GM18507 (cell line): ENCODE data around the gene EPB41L3.

Experiments
- DNase-seq: peaks from one replicate; pipeline ENCODE4 v3.0.0; 2011; ENCODE audit warnings: low read depth; ENCODE audit not compliant: insufficient read length; ENCODE audit errors: extremely low spot score
- FAIRE-seq: peaks from 2 replicates; lab custom pipeline; 2011; peaks lifted over from hg19 to GRCh38; lab: Jason Lieb, UNC

Gene EPB41L3

GRCh38 chr18:5462227-5462626 is 81.6 kb downstream of the EPB41L3 start:
- no peak for DNase-seq
- no peak for FAIRE-seq

DNA sequence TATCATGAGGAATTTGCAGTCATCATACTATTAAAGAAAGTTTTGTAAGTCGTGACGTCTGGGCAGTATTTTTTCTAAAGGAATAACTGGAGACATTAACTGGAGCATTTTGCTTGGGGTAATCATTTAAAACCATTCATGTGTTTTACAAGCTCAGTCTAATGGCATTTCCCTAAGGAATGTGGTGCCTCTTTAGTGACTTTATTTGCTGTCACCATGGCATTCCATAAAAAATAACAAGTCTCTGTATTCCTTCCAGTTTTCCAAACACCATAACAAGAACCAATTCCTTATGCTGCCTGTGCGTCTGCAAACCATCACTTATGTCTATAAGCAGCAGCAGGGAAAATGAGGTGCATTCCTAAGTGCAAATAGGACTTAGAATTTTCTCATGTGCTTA is 82.8 kb downstream of the EPB41L3 start:
- DNase-seq = no peak
- no peak for FAIRE-seq

- FAIRE-seq = no peak
These were observed 86.3 kb downstream of the EPB41L3 start for GRCh38 chr18:5457462-5457957.

GRCh38 chr18:5456577-5457461 is 87.0 kb downstream of the EPB41L3 start:
- no peak for DNase-seq

More at GRCh38 chr18:5457462-5457957, 86.3 kb downstream of the EPB41L3 start:
- DNase-seq = no peak

GRCh38 chr18:5455674-5456073 is 88.1 kb downstream of the EPB41L3 start:
- DNase-seq (no peak), FAIRE-seq (no peak)

More at GRCh38 chr18:5456577-5457461, 87.0 kb downstream of the EPB41L3 start:
- FAIRE-seq = peak; percentile 31

DNA sequence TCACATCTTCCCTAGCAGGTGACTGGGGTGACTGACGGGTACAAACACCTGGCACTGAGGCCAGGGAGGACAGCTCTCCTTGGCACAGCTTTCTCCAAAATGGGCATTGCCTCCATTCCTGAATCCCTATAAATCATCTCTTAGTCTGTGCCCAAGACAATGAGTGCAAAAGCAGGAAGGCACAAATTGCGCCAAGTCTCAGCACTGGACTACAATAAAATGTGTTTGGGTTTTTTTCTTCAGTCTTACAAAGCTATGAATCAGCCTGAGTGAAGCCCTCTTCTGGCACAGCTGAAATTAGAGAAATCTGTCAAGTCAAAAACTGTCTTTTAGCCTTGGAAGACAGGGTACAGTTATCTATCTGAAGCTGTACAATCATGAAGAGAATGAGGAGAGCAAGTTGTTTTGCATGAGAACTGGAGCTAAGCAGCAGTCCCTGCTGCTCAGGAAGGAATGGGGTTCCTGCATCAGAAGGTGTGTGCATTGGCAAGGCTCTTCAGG is 90.8 kb downstream of the EPB41L3 start:
- no peak for DNase-seq
- FAIRE-seq = no peak

DNA sequence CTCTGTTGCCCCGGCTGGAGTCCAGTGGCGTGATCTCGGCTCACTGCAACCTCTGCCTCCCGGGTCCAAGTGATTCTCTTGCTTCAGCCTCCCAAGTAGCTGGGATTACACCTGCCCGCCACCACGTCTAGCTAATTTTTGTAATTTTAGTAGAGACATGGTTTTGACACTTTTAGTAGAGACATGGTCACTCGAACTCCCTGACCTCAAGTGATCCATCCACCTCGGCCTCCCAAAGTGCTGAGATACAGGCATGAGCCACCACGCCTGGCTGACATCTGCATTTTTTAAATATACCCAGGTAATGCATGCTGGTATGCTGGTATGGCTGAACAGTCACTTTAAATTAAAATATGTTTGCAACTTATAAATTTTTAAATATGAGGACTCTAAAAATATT is 91.9 kb downstream of the EPB41L3 start:
- FAIRE-seq = no peak
- DNase-seq = no peak

- FAIRE-seq = no peak
- DNase-seq = no peak
These were observed 92.6 kb downstream of the EPB41L3 start for GRCh38 chr18:5451150-5451549.

DNA sequence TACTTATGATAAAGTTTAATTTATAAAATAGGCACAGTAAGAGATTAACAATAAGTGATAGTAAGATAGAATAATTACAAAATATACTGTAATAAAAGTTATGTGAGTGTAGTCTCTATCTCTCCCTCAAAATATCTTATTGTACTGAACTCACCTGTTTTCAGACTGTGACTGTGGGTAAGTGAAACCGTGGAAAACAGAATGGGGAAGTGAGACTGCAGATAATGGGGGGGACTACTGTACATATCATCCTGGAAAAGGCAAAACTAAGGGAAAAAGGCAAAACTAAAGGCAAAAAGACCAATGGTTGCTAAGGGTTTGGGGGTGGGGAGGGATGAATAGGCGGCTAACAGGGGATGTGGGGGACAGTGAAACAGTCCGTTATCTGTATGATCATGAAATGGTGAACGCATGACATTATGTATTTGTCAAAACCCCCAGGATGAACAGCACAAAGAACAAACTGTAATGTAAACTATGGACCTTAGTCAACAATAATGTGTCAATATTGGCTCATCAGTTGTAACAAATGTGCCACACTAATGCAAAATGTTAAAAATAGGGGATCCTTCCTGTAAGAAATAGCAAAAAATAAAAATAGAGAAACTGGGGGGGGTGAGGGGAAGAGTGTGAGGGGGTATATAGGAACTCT is 93.8 kb downstream of the EPB41L3 start:
- FAIRE-seq (no peak), DNase-seq (no peak)

- DNase-seq (no peak), FAIRE-seq (no peak)
These were observed 96.4 kb downstream of the EPB41L3 start for GRCh38 chr18:5447442-5447841.

DNA sequence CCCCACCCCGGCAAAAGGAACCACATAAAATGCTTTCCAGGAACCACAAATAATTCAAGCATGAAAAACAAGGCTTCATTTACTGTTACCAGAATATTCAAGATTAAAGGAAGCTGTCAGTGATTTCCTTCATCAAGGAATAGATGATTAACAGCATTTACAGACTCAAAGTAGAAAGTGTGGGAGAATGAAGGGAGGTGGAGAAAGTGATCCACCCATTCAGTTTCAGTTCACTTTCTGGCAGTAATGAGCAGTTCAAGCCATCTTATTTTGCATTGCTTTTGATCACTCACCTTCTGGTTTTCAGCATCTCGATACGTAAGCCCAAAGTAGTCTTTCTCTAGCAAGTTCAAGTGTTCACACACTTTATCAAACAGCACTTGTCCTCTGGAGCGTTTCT is 99.0 kb downstream of the EPB41L3 start:
- FAIRE-seq = peak; percentile 47
- DNase-seq = no peak

DNA sequence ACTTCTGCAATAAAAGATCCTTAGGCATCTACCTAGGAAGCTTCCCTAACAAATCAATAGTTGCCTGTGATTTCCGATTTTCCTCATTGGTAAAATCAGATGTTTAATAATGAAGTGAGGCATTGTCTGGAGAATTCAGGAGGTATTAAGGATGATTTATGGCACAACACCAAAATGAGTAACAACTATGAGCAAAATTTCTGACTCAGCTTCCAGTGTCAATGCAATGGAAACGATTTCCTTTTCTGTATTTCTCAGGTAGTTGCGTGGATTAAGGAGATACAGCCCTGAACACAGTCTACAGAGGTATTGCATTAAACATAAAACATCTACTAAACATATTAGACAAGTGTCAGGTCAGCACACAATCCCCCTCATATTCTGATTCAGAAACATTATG is 99.5 kb downstream of the EPB41L3 start:
- DNase-seq = no peak
- FAIRE-seq = no peak

GRCh38 chr18:5439986-5440696 is 103.7 kb downstream of the EPB41L3 start:
- no peak for FAIRE-seq
- DNase-seq = no peak

DNA sequence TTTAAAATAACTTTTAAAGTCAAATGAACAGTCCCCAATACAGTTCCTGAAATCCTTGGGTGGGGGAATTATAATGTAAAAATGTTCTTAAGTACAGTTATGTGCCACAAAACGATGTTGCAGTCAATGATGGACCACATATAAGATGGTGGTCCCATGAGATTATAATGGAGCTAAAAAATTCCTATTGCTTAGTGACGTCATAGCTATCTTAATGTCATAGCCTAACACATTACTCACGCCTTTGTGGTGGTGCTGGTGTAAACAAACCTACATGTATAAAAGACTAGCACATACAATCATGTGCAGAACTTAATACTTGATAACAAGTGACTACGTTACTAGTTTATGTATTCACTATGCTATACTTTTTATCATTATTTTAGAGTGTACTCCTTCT is 109.4 kb downstream of the EPB41L3 start:
- FAIRE-seq = no peak
- no peak for DNase-seq

GRCh38 chr18:5431836-5432575 is 111.8 kb downstream of the EPB41L3 start:
- DNase-seq = no peak
- FAIRE-seq = no peak

DNA sequence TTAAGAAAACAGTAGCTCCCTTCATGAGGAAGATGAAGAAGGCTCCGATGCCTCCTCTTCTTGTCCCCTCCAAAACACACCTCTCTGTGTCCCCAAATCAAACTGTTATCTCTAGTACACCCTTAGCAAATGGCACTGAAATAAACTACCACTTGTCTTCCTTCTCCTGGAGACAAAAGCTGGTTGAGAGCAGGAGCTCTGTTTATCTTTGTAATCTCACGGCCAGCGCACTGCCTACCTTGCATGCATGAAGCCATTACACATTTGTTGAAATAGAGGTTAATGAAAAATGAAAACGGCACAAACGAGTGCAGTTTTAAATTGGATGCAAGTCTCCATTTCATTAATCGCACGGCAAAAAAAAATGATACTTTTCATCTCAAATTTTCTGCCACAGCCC is 113.7 kb downstream of the EPB41L3 start:
- DNase-seq (no peak), FAIRE-seq (no peak)

- no peak for DNase-seq
- no peak for FAIRE-seq
These were observed 114.1 kb downstream of the EPB41L3 start for GRCh38 chr18:5429681-5430080.

GRCh38 chr18:5425721-5426120 is 118.1 kb downstream of the EPB41L3 start:
- no peak for FAIRE-seq
- DNase-seq = no peak

DNA sequence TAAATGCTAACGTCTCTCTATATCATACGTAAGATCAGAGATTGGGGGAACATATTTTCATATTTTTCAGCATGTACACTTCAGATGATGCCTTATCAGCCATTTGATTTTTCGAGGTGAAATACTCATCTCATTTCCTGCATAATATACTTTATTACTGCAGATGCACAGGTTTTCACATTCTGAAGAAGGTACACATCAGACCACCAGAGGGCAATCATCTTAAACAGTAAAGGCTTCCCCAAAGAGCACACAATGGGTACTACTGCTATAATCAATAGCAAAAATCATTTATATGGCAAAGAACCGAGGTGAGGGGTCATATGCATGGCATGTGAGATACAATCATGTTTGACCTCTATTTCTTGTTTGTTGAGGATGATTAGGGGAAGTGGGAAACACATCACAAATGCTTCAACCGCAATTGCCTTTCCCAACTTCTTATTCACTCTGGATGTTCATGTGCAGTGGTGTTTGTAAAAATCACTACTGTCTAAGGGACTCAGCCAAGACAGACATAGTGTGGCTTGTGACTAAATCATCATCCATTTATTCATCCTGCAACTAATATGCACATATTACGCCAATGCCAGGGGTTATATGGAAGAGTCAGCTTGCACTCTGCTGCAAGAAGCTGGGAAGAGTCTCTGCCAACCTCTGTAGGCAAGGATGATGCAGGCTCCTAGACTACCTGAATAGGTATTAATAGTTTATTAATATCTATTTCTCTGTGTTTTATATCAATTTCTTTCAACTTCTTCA is 118.7 kb downstream of the EPB41L3 start:
- FAIRE-seq (no peak), DNase-seq (no peak)
